GM12878 (cell line): ENCODE data around the gene ZNF423.

ENCODE experiments used
- CBX3 ChIP-seq: fragments of 200-600 bp; sonication (generic); IDR thresholded peaks from 2 replicates; pipeline ENCODE4 v1.6.1; 2016; ENCODE audit warnings: low read depth, borderline replicate concordance
- CEBPB ChIP-seq, 2 experiments: fragments of 150-350 bp in 1 of 2; IDR thresholded peaks; 2 replicates each; pipeline ENCODE4 v1.6.1; 2012 to 2014; ENCODE audit warnings: low read depth in 2 of 2, low read length in 2 of 2, borderline replicate concordance in 1 of 2, inconsistent platforms in 1 of 2
- CHD4 ChIP-seq: fragments of 200-600 bp; sonication (generic); IDR thresholded peaks from 2 replicates; pipeline ENCODE4 v1.6.1; 2016; ENCODE audit warnings: mild to moderate bottlenecking
- CREM ChIP-seq: IDR thresholded peaks from 2 replicates; pipeline ENCODE4 v1.6.1; 2014; ENCODE audit warnings: antibody characterized with exemption, low read depth
- CTCF ChIP-seq, 3 experiments: IDR thresholded peaks in 2 of 3; conservative IDR thresholded peaks in 1 of 3; 2 replicates each; pipeline ENCODE4 v1.5.1; 2011; ENCODE audit warnings: low read depth in 3 of 3, low read length in 3 of 3, mild to moderate bottlenecking in 3 of 3, control low read depth in 2 of 3, moderate library complexity in 2 of 3, inconsistent platforms in 1 of 3, mixed read lengths in 1 of 3; ENCODE audit not compliant: control insufficient read depth in 2 of 3, insufficient read depth in 1 of 3; ENCODE audit errors: extremely low read depth in 1 of 3
- EZH2 ChIP-seq: IDR thresholded peaks from 2 replicates; pipeline ENCODE4 v1.6.1; 2012; ENCODE audit warnings: low read depth, mild to moderate bottlenecking, control low read depth, inconsistent platforms, low read length, borderline replicate concordance; ENCODE audit not compliant: control insufficient read depth
- LARP7 ChIP-seq: fragments of 450-650 bp; IDR thresholded peaks from 2 replicates; pipeline ENCODE4 v1.6.1; 2017; ENCODE audit warnings: mild to moderate bottlenecking
- NFXL1 ChIP-seq: fragments of 450-650 bp; IDR thresholded peaks from 2 replicates; pipeline ENCODE4 v1.6.1; 2017; ENCODE audit warnings: antibody characterized with exemption, mild to moderate bottlenecking, borderline replicate concordance
- RAD21 ChIP-seq: IDR thresholded peaks from 2 replicates; pipeline ENCODE4 v1.6.1; 2011; ENCODE audit warnings: mild to moderate bottlenecking, low read depth, low read length, moderate library complexity; ENCODE audit not compliant: insufficient read depth
- RELB ChIP-seq: fragments of 450-650 bp; IDR thresholded peaks from 2 replicates; pipeline ENCODE4 v1.6.1; 2017; ENCODE audit warnings: low read depth, mild to moderate bottlenecking, moderate library complexity
- ZNF24 ChIP-seq: fragments of 450-650 bp; IDR thresholded peaks from 2 replicates; pipeline ENCODE4 v1.6.1; 2017; ENCODE audit warnings: antibody characterized with exemption, mild to moderate bottlenecking

GRCh38 chr16:49749816-49750215 lies 106.1 kb downstream of the ZNF423 start:
- TF ChIP-seq RAD21: no peak
- TF ChIP-seq LARP7: no peak
- no peak for TF ChIP-seq CHD4
- no peak for TF ChIP-seq CREM
- TF ChIP-seq ZNF24: no peak
- no peak for TF ChIP-seq NFXL1
- no peak for TF ChIP-seq CTCF (IDR thresholded peaks at IDR 0.05 in 2 of 3, conservative IDR thresholded peaks at IDR 0.05 in 1 of 3; ENCODE audit: control insufficient read depth in 2 of 3, extremely low read depth in 1 of 3, insufficient read depth in 1 of 3, low read depth in 3 of 3, low read length in 3 of 3)
- no peak for TF ChIP-seq EZH2
- TF ChIP-seq CBX3: no peak
- no peak for TF ChIP-seq RELB
- no peak for TF ChIP-seq CEBPB (IDR thresholded peaks at IDR 0.05; ENCODE audit: borderline replicate concordance in 1 of 2, low read depth in 2 of 2, low read length in 2 of 2)
